HEK293T (cell line): Measurements from ENCODE around the gene SMAD6.

ENCODE experiments used
- ARNT ChIP-seq: fragments of 450-650 bp; IDR thresholded peaks from 2 replicates; pipeline ENCODE4 v1.6.1; 2017; ENCODE audit warnings: mild to moderate bottlenecking
- BHLHE40 ChIP-seq: fragments of 450-650 bp; IDR thresholded peaks from 2 replicates; pipeline ENCODE4 v1.6.1; 2016; ENCODE audit warnings: mild to moderate bottlenecking, moderate library complexity, borderline replicate concordance
- CTBP1 ChIP-seq: fragments of 450-650 bp; IDR thresholded peaks from 2 replicates; pipeline ENCODE4 v1.6.1; 2016; ENCODE audit warnings: borderline replicate concordance
- FOXA1 ChIP-seq: fragments of 450-650 bp; IDR thresholded peaks from 2 replicates; pipeline ENCODE4 v1.6.1; 2016; ENCODE audit warnings: mild to moderate bottlenecking
- FOXK2 ChIP-seq: fragments of 450-650 bp; IDR thresholded peaks from 2 replicates; pipeline ENCODE4 v1.6.1; 2016; ENCODE audit warnings: mild to moderate bottlenecking
- FOXM1 ChIP-seq: fragments of 450-650 bp; IDR thresholded peaks from 2 replicates; pipeline ENCODE4 v1.6.1; 2017; ENCODE audit warnings: mild to moderate bottlenecking, borderline replicate concordance
- HDGF ChIP-seq: fragments of 450-650 bp; IDR thresholded peaks from 2 replicates; pipeline ENCODE4 v1.6.1; 2017; ENCODE audit warnings: antibody characterized with exemption, borderline replicate concordance
- LEF1 ChIP-seq: fragments of 450-650 bp; IDR thresholded peaks from 2 replicates; pipeline ENCODE4 v1.6.1; 2017; ENCODE audit warnings: mild to moderate bottlenecking, borderline replicate concordance
- NFRKB ChIP-seq: fragments of 450-650 bp; IDR thresholded peaks from 2 replicates; pipeline ENCODE4 v1.6.1; 2016; ENCODE audit warnings: mild to moderate bottlenecking, moderate library complexity
- PKNOX1 ChIP-seq: fragments of 450-650 bp; IDR thresholded peaks from 2 replicates; pipeline ENCODE4 v1.6.1; 2016
- SP1 ChIP-seq: fragments of 450-650 bp; IDR thresholded peaks from 2 replicates; pipeline ENCODE4 v1.6.1; 2017
- SUZ12 ChIP-seq: fragments of 450-650 bp; IDR thresholded peaks from 2 replicates; pipeline ENCODE4 v1.6.1; 2016; ENCODE audit warnings: mild to moderate bottlenecking
- TARDBP ChIP-seq: fragments of 450-650 bp; IDR thresholded peaks from 2 replicates; pipeline ENCODE4 v1.6.1; 2016
- ZNF384 ChIP-seq: fragments of 450-650 bp; IDR thresholded peaks from 2 replicates; pipeline ENCODE4 v1.6.1; 2016

GRCh38 chr15:66706225-66706732 lies 4.2 kb downstream of the SMAD6 start:
- no peak for TF ChIP-seq FOXM1
- TF ChIP-seq TARDBP: no peak
- TF ChIP-seq FOXA1: no peak
- TF ChIP-seq SUZ12: no peak
- no peak for TF ChIP-seq SP1
- TF ChIP-seq NFRKB: no peak
- no peak for TF ChIP-seq CTBP1
- no peak for TF ChIP-seq FOXK2
- TF ChIP-seq ARNT: no peak
- TF ChIP-seq HDGF: no peak
- TF ChIP-seq LEF1: no peak
- TF ChIP-seq BHLHE40: no peak
- no peak for TF ChIP-seq ZNF384
- TF ChIP-seq PKNOX1: no peak
